Islet precursor cell (in vitro differentiated cells): ENCODE measurements around the gene WT1.
"Not testable (repeated sequence)": the region's sequence is repeated elsewhere in the genome, so short reads cannot be mapped to it uniquely, and the experiment has no call there.

Source experiments
- DNase-seq: peaks from one replicate; pipeline ENCODE4 v3.0.0-alpha.2; 2018

The WT1 gene

GRCh38 chr11:32385998-32386397 lies 49.3 kb downstream of the WT1 start:
- DNase-seq = peak; percentile 71

GRCh38 chr11:32382339-32383049 lies 52.8 kb downstream of the WT1 start:
- DNase-seq = no peak

DNA sequence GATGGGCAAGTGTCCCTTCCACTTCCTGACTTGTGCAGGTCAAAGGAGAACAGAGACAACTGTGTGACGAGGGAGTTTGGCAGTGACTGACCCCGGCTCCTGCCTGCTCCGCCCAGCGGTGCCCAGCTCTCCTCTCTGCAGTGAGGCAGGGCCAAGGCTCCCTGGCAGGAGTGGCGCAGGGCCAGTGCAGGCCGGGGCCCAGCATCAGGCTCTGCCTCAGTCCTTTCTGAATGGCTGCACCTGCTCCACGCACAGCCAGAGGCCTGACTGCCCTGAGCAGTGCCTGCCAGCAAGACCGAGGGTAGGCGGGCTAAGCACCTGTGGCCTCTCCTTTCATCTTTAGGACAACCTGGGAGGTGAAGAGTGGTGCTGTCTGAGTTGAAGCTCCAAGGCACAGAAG lies 54.2 kb downstream of the WT1 start:
- DNase-seq = peak; percentile 29

DNA sequence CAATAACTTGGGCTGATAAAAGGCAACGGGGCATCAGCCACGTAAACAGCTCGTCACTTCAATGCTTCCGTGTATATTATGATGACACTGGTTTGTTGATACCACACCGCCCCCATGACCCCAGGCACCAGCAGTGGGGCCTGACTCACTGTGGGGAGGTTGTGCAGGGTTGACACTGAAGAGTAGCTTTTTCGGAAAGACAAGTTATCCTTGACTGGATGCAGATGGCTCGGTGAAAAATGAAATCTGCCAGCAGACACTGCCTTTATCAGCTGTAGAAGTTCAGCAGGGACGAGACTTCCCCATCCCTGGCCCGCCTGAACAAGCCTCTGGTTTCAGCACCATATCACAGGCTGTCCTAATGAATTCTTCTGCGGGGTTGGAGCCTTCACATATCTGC lies 55.6 kb downstream of the WT1 start:
- peak; percentile 48 for DNase-seq

DNA sequence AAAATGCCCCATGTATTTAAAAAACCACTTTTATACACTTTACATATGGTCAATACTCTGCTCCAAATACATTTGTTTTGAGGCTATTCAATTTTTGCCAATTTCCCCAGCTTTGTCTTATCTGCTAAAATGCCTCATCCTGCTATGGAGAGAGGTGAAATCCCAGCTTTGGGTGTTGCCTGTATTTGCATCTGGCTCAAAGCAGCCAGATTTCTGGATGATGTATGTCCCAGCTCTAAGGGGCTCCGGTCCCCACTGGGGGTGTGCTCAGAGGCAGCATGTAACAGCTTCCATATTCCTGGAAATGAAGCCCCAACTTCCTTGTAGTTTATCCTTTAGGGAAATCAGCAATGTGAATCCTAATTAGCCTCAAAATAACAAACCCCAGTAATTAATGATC lies 59.5 kb downstream of the WT1 start:
- DNase-seq = peak; percentile 12

GRCh38 chr11:32374261-32374711 lies 61.1 kb downstream of the WT1 start:
- peak; percentile 81 for DNase-seq

DNA sequence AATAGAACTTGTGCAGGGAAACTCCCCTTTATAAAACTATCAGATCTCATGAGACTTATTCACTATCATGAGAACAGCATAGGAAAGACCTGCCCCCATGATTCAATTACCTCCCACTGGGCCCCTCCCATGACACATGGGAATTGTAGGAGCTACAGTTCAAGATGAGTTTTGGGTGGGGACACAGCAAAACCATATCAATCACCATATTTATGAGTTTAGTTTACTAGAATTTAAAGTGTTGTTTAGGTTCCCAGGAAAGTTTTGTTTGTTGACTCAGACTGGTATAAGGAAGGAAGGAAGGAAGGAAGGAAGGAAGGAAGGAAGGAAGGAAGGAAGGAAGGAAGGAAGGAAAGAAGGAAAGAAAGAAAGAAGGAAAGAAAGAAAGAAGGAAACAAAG lies 65.4 kb downstream of the WT1 start:
- not testable (repeated sequence) for DNase-seq

GRCh38 chr11:32366666-32367065 lies 68.7 kb downstream of the WT1 start:
- no peak for DNase-seq

DNA sequence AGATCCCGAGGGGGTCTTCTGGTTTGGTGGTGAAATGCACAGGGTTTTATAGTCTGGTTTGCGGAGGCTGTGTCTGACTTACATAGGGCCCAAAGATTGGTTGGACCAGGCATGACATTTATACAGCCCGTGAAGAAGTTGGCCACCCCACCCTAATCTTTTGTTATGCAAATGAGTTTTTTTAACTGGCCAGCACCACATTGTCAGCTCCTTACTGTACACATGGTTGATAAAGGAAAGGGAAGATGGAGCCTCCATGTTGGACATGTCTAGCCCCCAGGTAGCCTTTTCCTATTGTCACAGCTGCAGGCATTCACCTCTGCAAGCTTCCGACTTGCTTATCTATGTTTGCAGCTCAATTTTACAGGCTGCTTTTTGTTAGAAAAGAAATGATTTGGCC lies 70.1 kb downstream of the WT1 start:
- no peak for DNase-seq

DNA sequence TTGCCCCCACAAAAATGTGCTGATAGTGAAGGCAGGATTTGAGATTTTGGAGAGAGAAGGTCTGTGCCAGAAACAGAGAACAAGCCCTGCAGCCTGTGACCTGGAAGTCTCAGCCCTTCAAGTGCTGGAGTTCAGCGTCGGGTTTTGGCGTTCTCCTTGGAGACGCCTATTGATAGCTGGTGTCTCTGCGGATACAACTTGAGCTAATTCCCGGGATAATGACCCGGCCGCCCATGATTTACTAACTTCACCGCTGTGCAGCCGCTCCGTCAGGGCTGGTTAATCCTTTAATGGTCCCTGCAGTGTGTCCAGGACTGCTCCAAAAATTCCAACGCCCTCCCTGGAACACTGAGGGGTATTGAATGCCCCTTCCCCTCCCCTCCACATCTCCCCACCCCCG lies 76.6 kb downstream of the WT1 start:
- peak; percentile 85 for DNase-seq

DNA sequence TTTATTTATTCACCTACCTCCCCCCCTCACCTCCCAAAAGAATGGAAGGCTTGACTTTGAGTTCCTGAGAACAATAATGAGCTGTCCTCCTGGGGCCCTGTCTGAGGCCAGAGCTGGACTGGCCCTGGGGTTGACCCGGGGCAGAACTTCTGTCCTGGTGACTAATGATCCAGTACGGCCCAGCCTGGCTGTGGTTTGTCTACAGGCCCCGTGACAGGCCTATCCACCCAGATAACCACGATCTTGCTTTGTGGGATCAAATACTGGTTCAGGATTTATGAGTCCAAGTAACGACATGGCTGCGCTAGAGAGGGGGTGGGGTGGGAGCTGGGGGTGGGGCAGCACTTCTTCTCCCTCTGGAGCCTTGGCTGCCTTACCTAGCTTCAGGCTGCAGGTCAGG lies 81.5 kb downstream of the WT1 start:
- peak; percentile 71 for DNase-seq

DNA sequence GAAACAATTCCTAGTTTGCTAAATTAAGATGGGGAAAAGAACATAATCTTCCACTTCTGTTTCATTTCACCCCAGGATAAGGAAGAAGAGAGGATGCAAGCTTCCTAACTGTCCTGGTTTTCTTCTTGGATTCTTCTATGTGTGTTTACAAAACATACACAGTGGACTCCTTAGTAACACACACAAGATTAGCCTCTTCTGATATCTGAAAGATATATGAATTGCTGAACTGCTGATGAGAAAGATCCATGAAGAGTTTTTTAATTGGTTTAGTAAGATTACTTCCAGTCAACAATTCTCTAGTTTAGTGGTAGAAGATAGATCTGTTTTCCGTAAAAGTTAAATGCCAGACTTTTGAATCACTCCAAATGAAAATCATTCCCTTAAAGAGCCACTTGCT lies 86.8 kb downstream of the WT1 start:
- DNase-seq = no peak

DNA sequence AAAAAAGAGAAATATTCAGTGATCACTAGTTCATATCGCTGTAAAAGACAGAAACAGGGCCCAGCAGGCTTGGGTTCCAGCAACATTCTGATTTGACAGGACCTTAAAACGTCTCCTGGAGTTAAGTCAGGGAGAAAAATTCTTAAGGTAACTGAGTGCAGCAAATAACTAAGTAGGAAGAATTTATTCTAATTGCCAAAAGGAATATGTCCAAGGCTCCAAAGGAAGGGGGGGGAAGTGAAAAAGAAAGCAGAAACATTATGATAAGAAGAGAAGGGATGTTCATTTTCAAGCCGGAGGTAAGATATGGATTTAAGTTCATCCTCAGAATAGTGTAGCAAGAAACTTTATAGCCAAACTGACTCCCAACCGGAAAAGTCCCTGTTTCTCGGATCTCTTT lies 90.4 kb downstream of the WT1 start:
- DNase-seq = no peak

DNA sequence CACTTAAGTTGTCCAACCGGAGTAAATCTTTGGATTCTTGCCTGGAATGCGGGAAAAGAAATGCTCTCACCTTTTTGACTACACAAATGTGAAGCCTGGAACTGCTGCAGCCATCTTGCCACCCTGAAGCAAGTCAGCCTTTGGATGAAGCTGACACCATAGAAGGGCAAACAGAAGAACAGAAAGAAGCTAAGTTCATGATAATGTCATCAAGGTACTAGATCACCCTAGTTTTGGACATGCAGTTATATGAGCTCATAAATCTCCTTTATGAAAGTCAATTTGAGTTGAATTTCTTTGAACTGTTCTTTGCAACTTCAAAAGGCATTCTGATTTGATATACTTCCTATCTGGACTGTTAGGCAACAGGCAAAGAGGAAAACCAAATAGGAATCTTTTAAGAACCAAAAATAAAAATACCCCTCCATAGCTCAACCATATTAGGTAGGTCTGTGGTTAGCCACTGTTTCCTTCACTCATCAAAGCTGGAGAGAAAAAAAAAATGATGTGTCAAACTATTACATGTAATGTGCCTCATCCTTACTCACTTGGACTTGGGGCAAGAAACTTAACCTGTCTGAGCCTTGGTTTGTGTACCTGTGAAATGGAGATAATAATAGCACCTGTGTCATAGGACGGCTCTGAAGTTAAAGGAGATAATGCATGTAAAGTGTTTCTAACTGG lies 91.9 kb downstream of the WT1 start:
- no peak for DNase-seq

GRCh38 chr11:32341620-32342613 lies 93.4 kb downstream of the WT1 start:
- DNase-seq = no peak

DNA sequence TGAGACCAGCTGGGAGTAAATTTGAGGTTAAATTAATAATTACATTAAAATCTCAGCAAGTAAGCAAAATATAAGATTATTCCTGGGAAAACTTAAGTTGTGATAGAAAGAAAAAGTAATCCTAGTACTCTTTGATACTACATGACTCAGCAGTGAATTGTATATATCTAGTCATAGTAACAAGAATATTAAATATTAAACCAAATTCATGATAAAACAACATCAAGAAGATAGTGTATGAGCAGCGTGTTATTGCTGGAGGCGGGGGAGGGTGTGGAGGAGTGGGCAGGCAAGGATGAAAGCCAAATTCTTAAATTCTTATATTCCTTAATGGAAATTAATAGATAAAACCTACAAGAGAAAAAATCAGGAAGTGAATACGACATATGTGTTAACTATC lies 95.2 kb downstream of the WT1 start:
- DNase-seq = no peak
